ENCODE measurements around the gene SRPX2. TPM values are rescaled to one million over a fixed set of nuclear protein-coding genes. Genes with fewer than 3 reads are reported as not detected.

The SRPX2 gene
- total and polyA plus RNA-seq, 7 donors, result 2.5 to 59.8 (median 18.7) TPM

- TF ChIP-seq EP300 (IDR thresholded peaks at IDR 0.05) (no peak), POLR2A (IDR thresholded peaks at IDR 0.05) (no peak), CTCF (IDR thresholded peaks at IDR 0.05) (no peak), POLR2AphosphoS5 (IDR thresholded peaks at IDR 0.05) (no peak)
- H3K27me3 ChIP-seq, result no peaks in the 10 kb centered on the region
- intact Hi-C loops (cut with DNase I), result no loop called here
- 10 to 27% methylated on average over 3 of the region's 3 CpGs for WGBS, 2 donors
- no peaks in the 10 kb centered on the region for H3K4me1 ChIP-seq
- H3K9me3 ChIP-seq, result no peaks in the 10 kb centered on the region
- DNase-seq, result no peak
- peaks cover 0 to 17% (median 0%) of the 10 kb centered on the region in 4 donors for H3K36me3 ChIP-seq
- H3K4me3 ChIP-seq, result no peak overlapping the region
- no peak overlapping the region for H3K27ac ChIP-seq
These were observed 60.7 kb downstream of the SRPX2 start for GRCh38 chrX:100704581-100705203.

DNA sequence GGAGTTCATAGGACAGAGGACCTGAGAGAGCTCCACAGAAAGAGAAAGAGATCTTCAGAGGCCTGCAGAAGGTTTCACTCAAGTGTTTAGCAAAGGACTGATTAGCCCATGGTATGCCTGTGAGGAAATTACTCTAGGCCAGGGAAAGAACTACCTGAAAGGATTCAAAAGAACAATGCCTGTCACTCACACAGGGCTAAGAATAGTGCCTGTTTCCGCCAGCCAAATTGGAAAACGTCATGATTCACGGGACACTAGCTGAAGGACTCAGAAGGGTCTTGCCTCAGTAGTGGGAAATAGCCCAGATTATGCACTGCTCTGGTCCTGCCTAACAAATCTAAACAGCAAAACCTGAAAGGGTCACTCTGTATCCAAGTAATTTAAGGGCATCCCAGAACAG is 66.8 kb downstream of the SRPX2 start:
- Histone ChIP-seq H3K4me1 (no peaks in the 10 kb centered on the region), H3K27ac (no peak overlapping the region), H3K9me3 (no peaks in the 10 kb centered on the region), H3K36me3 (no peaks in the 10 kb centered on the region), H3K4me3 (no peak overlapping the region), H3K27me3 (no peaks in the 10 kb centered on the region)
- DNase-seq, result no peak
- intact Hi-C loops (cut with DNase I), result no loop called here
- no peak for TF ChIP-seq POLR2AphosphoS5 (IDR thresholded peaks at IDR 0.05)
- TF ChIP-seq CTCF (IDR thresholded peaks at IDR 0.05), result no peak
- no peak for TF ChIP-seq EP300 (IDR thresholded peaks at IDR 0.05)
- TF ChIP-seq POLR2A (IDR thresholded peaks at IDR 0.05), result no peak
- 54 to 84% methylated on average over 3 of the region's 3 CpGs for WGBS, 2 donors

- Histone ChIP-seq H3K4me1 (no peaks in the 10 kb centered on the region), H3K27ac (no peak overlapping the region), H3K4me3 (no peak overlapping the region), H3K36me3 (no peaks in the 10 kb centered on the region), H3K27me3 (no peaks in the 10 kb centered on the region), H3K9me3 (no peaks in the 10 kb centered on the region)
- TF ChIP-seq POLR2A (IDR thresholded peaks at IDR 0.05) (no peak), CTCF (IDR thresholded peaks at IDR 0.05) (no peak), EP300 (IDR thresholded peaks at IDR 0.05) (no peak), POLR2AphosphoS5 (IDR thresholded peaks at IDR 0.05) (no peak)
- no peak for DNase-seq
- 94% methylated on average over 8 of the region's 8 CpGs for WGBS, 2 donors
- intact Hi-C loops (cut with DNase I), result no loop called here
These were observed 73.4 kb downstream of the SRPX2 start for GRCh38 chrX:100717363-100717762.

DNA sequence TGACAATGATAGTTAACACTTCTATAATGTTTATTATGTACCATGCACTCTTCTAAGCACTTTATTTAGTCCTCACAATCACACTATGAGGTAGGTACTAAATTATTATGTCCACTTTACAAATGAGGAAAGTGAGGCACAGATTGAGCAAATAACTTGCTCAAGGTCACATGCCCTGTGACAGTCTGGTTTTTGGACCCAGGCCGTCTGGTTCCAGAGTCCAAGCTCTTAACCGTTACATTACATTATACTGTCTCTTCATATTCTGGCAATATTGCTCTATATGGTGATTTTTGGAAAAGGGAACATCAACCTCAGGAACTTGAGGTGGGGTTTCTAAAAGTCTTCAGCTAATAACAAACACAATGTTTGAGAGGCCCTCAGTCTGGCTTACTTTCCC is 75.1 kb downstream of the SRPX2 start:
- H3K9me3 ChIP-seq, result no peaks in the 10 kb centered on the region
- no peaks in the 10 kb centered on the region for H3K36me3 ChIP-seq
- no peak overlapping the region for H3K27ac ChIP-seq
- no peak for DNase-seq
- TF ChIP-seq POLR2AphosphoS5 (IDR thresholded peaks at IDR 0.05) (no peak), POLR2A (IDR thresholded peaks at IDR 0.05) (no peak), CTCF (IDR thresholded peaks at IDR 0.05) (no peak), EP300 (IDR thresholded peaks at IDR 0.05) (no peak)
- no peaks in the 10 kb centered on the region for H3K4me1 ChIP-seq
- whole genome bisulfite sequencing, 2 donors, result 75 to 89% methylated on average over 2 of the region's 2 CpGs
- H3K4me3 ChIP-seq, result no peak overlapping the region
- intact Hi-C loops (cut with DNase I), result no loop called here
- H3K27me3 ChIP-seq, result no peaks in the 10 kb centered on the region

GRCh38 chrX:100720301-100720700 is 76.3 kb downstream of the SRPX2 start:
- no peaks in the 10 kb centered on the region for H3K27me3 ChIP-seq
- WGBS, 2 donors, result 88 to 94% methylated on average over 2 of the region's 2 CpGs
- TF ChIP-seq EP300 (IDR thresholded peaks at IDR 0.05), result no peak
- no peak for TF ChIP-seq POLR2A (IDR thresholded peaks at IDR 0.05)
- TF ChIP-seq CTCF (IDR thresholded peaks at IDR 0.05), result no peak
- no peak for TF ChIP-seq POLR2AphosphoS5 (IDR thresholded peaks at IDR 0.05)
- intact Hi-C loops (cut with DNase I), result no loop called here
- H3K4me1 ChIP-seq, result no peaks in the 10 kb centered on the region
- no peaks in the 10 kb centered on the region for H3K36me3 ChIP-seq
- no peak overlapping the region for H3K27ac ChIP-seq
- no peak overlapping the region for H3K4me3 ChIP-seq
- H3K9me3 ChIP-seq, result no peaks in the 10 kb centered on the region
- no peak for DNase-seq
